Endothelial cell (in vitro differentiated cells): ENCODE data around the gene SPPL3. TPM values are rescaled to one million over a fixed set of nuclear protein-coding genes. Genes with fewer than 3 reads are reported as not detected.

Source experiments
- DNase-seq: peaks from one replicate; pipeline ENCODE4 v3.0.0; 2021; ENCODE audit warnings: low spot score
- H3K27ac Mint-ChIP-seq: one replicate; pipeline ENCODE4 v1.8.0; 2021; ENCODE audit warnings: mixed read lengths, inconsistent platforms; ENCODE audit not compliant: unreplicated experiment
- H3K27me3 Mint-ChIP-seq: one replicate; pipeline ENCODE4 v1.8.0; 2021; ENCODE audit warnings: mild to moderate bottlenecking, moderate library complexity, mixed read lengths, inconsistent platforms; ENCODE audit not compliant: unreplicated experiment
- H3K36me3 Mint-ChIP-seq: one replicate; pipeline ENCODE4 v1.8.0; 2021; ENCODE audit warnings: mild to moderate bottlenecking, low read depth, mixed read lengths, inconsistent platforms; ENCODE audit not compliant: unreplicated experiment
- H3K4me1 Mint-ChIP-seq: one replicate; pipeline ENCODE4 v1.8.0; 2021; ENCODE audit warnings: mild to moderate bottlenecking, mixed read lengths, inconsistent platforms; ENCODE audit not compliant: unreplicated experiment
- H3K4me3 Mint-ChIP-seq: one replicate; pipeline ENCODE4 v1.8.0; 2021; ENCODE audit warnings: mild to moderate bottlenecking, mixed read lengths, inconsistent platforms; ENCODE audit not compliant: unreplicated experiment
- H3K9me3 Mint-ChIP-seq: one replicate; pipeline ENCODE4 v1.8.0; 2021; ENCODE audit warnings: mixed read lengths, inconsistent platforms; ENCODE audit not compliant: unreplicated experiment
- total RNA-seq: library from RNA; stranded (reverse); fragmentation: NEBNext Ultra II Directional; extraction: Animal tissue kit (Norgen Biotek cat#: 25700); gene quantifications from one replicate; pipeline ENCODE4 v1.2.1, GENCODE V29; 2021; ENCODE audit not compliant: unreplicated experiment
- TF ChIP-seq, protein P1 (sequence below): fragments of 200-600 bp; sonication (generic); IDR thresholded peaks from one replicate; pipeline ENCODE4 v1.5.0; 2021; ENCODE audit warnings: antibody characterized with exemption; ENCODE audit not compliant: unreplicated experiment

The SPPL3 gene
- total RNA-seq, 1 donor from 2014 or later, result 55.4 TPM

DNA sequence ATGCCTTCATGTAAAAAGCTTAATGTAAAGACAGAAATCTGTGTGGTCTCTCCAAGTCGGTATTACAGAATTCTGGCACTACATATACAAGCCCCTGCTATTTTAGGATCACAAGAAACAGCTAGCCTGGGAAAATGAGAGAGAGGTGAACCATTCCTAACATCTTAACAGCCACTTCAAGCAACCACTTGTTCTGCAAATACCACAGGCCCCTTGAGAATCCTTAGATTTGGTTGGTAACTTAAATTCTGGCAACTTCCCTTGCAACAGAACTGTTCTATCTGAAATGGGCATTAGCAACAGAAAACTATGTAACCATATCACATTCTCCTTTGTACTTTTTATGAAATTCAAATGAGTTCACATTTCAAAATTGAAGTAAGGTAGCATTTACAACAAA, 68.5 kb downstream of the SPPL3 start:
- Mint-ChIP-seq H3K36me3 (peaks cover 4% of the 10 kb centered on the region), H3K4me1 (peaks cover 5% of the 10 kb centered on the region), H3K27me3 (no peaks in the 10 kb centered on the region), H3K27ac (no peak overlapping the region), H3K4me3 (no peak overlapping the region), H3K9me3 (no peaks in the 10 kb centered on the region)
- TF ChIP-seq, protein P1, sequence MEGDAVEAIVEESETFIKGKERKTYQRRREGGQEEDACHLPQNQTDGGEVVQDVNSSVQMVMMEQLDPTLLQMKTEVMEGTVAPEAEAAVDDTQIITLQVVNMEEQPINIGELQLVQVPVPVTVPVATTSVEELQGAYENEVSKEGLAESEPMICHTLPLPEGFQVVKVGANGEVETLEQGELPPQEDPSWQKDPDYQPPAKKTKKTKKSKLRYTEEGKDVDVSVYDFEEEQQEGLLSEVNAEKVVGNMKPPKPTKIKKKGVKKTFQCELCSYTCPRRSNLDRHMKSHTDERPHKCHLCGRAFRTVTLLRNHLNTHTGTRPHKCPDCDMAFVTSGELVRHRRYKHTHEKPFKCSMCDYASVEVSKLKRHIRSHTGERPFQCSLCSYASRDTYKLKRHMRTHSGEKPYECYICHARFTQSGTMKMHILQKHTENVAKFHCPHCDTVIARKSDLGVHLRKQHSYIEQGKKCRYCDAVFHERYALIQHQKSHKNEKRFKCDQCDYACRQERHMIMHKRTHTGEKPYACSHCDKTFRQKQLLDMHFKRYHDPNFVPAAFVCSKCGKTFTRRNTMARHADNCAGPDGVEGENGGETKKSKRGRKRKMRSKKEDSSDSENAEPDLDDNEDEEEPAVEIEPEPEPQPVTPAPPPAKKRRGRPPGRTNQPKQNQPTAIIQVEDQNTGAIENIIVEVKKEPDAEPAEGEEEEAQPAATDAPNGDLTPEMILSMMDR, result no peak
- DNase-seq, result no peak

DNA sequence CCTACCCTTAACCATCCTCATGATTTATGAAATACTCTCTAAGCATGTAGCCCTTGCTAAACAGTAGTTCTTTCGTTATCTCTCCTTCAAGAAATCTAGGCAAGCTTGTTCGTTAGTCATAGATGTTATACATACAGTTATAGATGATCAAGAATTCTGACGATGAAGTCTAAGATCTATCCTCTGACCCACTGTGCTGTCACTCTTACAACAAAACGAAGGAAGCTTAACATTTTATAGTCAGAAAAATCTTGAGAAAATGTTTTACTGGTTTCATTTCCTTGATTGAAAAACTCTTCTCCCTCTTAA, 68.9 kb downstream of the SPPL3 start:
- H3K4me1 Mint-ChIP-seq, result peaks cover 5% of the 10 kb centered on the region
- TF ChIP-seq, protein P1, result no peak
- peaks cover under 1% of the 10 kb centered on the region for H3K36me3 Mint-ChIP-seq
- DNase-seq, result no peak
- H3K27ac Mint-ChIP-seq, result no peak overlapping the region
- no peaks in the 10 kb centered on the region for H3K9me3 Mint-ChIP-seq
- H3K27me3 Mint-ChIP-seq, result no peaks in the 10 kb centered on the region
- no peak overlapping the region for H3K4me3 Mint-ChIP-seq

DNA sequence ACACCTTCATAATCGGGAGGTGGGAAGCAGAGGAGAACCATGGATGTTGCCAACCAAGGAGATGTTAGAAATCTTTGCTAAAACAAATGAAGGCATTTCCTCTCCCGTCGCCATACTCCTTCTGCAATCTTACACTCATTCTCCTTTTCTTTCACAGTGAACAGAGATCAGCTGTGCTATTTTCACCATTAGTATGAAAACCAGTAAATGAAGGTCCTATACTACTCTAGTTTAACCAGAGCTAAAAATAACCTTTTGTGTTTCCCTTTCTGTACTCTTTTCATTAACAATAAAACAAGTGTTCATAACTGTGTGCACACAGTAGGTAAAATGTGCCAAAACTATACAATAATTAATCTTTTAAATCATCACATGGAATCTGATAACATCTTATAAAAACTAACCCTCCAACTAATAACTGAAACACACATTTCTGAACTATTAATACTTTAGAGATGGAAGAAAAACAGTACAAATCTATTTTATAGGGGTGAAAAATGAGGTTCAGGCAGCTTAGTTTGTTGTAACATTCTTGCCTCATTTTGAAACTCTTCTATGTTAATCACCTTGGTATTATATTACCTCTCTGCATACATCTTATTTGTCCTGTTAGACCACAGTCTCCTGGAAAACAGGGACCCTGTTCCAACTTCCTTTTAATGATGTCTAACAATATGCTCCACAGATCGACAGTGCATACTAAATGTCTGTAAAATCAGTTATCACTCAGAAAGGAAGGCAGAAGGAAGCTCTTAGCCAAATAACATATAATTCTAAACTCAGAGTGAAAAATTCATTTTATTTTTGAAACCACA, 69.5 kb downstream of the SPPL3 start:
- Mint-ChIP-seq H3K27ac (no peak overlapping the region), H3K9me3 (no peaks in the 10 kb centered on the region), H3K4me1 (peaks cover 5% of the 10 kb centered on the region), H3K36me3 (no peaks in the 10 kb centered on the region), H3K27me3 (no peaks in the 10 kb centered on the region), H3K4me3 (no peak overlapping the region)
- TF ChIP-seq, protein P1, result no peak
- no peak for DNase-seq

DNA sequence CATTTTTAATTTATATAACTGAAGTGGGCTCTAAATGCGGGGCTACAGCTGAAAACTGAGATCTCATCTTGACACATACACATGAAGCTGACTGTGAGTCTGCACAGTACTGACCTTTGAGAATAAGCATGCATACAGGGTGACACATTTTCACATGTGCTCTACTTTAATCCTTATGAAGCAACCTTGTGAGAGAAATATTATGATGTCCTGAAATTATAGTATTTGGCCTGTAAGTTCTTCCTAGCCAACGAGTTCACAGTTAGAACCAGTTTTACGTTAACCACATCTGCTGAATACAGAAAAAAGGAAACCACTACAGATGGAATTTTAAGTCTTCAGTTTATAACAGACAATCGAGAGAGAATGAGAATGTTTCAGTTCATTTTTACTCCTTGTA, 70.3 kb downstream of the SPPL3 start:
- H3K4me3 Mint-ChIP-seq, result no peak overlapping the region
- no peaks in the 10 kb centered on the region for H3K36me3 Mint-ChIP-seq
- no peaks in the 10 kb centered on the region for H3K9me3 Mint-ChIP-seq
- H3K4me1 Mint-ChIP-seq, result peaks cover 5% of the 10 kb centered on the region
- no peaks in the 10 kb centered on the region for H3K27me3 Mint-ChIP-seq
- no peak overlapping the region for H3K27ac Mint-ChIP-seq
- DNase-seq, result no peak
- TF ChIP-seq, protein P1, result no peak

DNA sequence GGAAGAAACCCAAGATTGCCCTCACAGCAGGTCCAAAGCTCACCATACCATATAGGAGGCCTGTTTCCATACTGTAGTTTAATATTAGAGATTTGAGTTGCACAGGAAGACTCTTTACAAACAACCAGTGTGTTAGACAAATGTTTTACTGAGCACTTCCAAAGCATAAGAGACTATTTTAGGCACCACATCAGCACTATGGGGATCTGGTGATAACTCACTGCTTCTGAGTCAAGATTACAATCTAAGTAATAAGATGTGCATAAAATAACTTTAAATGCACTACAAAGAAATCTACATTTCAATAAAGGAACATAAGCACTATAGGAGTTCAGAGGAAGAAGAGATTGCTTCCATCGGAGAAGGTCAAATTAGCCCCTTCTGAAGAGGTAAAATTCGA, 71.4 kb downstream of the SPPL3 start:
- Mint-ChIP-seq H3K36me3 (no peaks in the 10 kb centered on the region), H3K27ac (no peak overlapping the region), H3K27me3 (no peaks in the 10 kb centered on the region), H3K9me3 (no peaks in the 10 kb centered on the region), H3K4me3 (no peak overlapping the region), H3K4me1 (peaks cover 5% of the 10 kb centered on the region)
- DNase-seq, result no peak
- TF ChIP-seq, protein P1, result no peak
